NCI-H2107 treated with DMSO at 0.1 percent for 48 hours (cell line): Measurements from ENCODE around the gene FLRT2.

Source experiments
- DNase-seq: peaks from one replicate; lab custom pipeline; 2025; ENCODE audit not compliant: unreplicated experiment; lab: John Stamatoyannopoulos, UW

Gene FLRT2

DNA sequence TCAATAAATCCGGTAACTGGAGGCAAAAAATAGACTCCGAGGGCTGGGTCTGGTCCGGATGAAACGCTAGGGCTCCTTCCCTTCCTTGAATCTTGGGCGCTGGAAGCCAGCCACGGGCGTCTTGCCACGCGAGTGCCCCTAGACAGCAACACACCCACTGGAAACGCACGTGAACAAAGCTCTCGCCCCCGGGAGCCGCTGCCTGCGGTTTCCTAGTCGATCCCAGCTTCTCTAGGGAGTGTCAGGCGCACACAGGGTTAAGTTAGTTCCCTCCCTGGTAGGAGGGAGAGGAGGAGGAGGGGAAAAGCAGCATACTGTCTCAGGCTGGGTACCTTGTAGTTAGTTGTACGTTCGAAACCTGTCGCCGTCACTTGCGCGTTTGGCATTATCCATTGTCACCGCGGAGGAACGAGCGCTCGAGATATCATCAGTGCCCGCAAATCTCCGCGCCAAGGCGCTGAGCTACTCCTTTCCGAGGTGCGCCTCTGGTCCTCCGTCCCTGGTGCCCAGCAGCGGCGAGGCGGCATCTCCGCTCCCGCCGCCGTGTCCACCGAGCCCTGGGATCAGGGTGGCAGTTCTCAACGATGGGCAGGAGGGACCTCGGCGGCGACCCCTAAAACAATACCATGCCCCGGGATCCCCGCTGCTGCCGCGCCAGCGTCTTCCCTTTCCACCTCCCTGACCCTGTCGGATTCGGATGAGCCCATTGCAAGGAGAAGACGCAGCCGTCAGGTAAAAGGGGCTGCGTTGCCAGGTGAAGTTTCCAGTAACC is at the start of gene FLRT2:
Gene FLRT2, plus strand, starts transcription at position 342 of the 772 bp plus-strand sequence. CDS start 91,371 bp downstream, outside the sequence.
- peak; percentile 10 for DNase-seq

DNA sequence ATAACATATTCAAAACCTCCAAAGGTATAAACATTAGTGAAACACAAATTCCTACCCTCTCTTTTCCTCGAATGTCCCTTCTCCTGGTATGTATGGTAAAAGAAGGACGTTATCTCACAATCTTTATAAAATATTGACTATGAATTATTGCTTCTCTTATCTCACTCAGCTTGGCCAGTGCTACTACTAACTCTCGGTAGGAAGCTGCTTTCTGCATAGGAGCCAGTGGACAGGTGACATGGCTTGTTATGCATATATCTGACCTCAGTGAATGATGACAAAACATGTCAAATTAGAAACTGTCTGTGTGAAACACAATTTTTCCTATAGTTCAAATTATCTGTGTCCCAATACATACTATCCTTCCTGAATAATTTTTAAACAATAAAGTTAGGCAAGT is 48.5 kb upstream of the FLRT2 start:
- DNase-seq: no peak

DNA sequence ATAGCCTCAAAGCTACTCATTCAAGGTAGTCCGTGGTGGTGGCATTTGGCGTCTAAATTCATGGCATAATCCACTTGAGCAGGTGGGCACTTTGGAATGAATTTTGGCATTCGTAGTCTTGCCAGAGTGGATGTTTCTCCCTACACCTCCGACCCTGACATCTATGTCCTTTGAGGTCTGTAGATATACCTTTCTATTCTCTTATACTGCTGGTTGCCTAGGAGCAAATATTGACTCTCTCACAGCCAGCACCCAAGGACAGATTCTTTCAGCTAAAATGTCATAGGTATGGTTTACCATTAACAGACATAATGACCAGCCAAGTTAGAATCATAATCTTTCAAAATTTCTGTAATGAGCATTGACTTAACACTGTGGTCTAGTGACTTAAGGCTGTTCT is 47.4 kb upstream of the FLRT2 start:
- DNase-seq: no peak

GRCh38 chr14:85483037-85483436 is 46.9 kb upstream of the FLRT2 start:
- DNase-seq: no peak

DNA sequence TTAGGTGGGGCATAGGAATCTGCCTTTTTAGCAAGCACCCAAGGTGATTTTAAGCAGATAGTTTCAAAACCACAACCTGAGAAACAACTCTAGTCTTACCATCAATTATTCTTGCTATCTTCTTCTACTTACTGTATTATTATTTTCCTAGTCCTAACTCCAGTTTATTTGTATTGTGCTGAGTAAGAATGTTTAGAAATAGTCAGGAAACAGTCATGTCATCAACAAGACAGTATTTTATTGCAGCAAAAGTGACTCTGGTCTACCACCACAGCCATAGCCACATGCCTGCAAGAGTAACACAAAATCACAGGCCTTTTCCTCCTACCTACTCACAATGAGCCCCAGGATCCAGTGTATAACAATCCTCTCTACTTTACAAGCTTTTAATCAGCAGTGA is 46.3 kb upstream of the FLRT2 start:
- no peak for DNase-seq

DNA sequence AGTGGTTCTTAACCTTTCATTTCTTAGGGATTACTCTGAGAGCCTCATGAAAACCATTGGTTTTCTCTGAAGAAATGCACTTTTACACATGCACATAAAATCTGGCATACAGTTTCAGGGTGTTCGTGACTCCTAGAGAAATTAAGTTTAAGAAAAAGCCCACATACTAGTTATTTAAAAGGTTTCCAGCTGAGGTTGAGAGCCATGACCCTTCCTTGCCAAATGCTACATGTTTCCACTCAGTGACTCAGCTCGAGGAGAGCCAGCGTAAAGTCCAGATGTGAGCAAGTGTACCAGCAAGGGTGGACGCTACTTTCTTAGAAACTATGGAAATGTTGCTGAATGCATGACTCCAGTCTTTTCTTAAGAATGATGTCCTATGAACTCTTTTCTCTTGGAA is 42.7 kb upstream of the FLRT2 start:
- DNase-seq: no peak

- no peak for DNase-seq
These were observed 28.2 kb upstream of the FLRT2 start for GRCh38 chr14:85501751-85502150.

- DNase-seq: no peak
These were observed 21.1 kb upstream of the FLRT2 start for GRCh38 chr14:85508863-85509262.

- no peak for DNase-seq
These were observed 17.5 kb upstream of the FLRT2 start for GRCh38 chr14:85512451-85512850.

DNA sequence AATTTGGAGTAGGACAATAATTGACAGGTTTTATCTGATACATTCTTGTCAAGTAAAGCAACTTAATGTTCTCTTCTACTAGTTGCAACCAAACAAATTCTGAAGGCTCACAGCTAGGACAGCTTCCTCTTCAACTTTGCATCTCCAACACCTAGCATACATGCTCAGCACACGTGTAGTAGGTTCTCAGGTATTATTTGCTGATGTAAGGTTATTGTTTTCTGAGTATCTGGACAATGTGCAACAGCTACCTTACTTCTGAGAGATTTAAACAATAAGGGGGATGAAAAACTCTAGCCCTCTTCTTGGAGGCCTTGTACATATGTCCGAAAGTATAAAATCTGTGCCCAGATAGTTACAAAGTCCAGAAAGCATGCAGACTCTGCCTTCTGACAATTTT is 15.5 kb upstream of the FLRT2 start:
- DNase-seq: no peak

- no peak for DNase-seq
These were observed 13.5 kb upstream of the FLRT2 start for GRCh38 chr14:85516239-85517113.

DNA sequence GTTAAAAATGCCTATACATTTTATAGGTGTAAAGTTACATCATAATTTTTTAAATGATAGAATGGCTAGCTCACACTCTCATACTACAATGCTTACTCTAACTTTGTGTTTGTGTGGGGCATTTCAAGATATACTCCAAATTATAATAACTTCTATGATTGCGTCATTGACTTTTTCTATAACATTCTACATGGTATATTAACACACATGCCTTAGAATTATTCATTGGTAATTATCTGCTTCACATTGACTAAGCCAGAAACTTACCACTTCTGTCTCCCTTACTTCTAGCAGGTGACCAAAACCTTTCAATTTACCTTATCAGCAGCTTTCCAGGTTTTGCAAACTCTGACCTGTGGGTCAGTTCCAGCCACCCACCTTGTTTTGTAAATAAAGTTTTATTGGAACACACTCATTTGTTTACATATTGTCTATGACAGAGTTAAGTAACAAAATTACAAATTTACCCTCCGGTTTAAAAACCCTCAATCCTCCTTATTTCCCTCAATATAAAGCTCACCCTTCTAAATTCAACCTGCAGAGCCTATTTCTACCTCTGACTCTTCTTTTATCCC is 12.7 kb upstream of the FLRT2 start:
- DNase-seq: no peak

DNA sequence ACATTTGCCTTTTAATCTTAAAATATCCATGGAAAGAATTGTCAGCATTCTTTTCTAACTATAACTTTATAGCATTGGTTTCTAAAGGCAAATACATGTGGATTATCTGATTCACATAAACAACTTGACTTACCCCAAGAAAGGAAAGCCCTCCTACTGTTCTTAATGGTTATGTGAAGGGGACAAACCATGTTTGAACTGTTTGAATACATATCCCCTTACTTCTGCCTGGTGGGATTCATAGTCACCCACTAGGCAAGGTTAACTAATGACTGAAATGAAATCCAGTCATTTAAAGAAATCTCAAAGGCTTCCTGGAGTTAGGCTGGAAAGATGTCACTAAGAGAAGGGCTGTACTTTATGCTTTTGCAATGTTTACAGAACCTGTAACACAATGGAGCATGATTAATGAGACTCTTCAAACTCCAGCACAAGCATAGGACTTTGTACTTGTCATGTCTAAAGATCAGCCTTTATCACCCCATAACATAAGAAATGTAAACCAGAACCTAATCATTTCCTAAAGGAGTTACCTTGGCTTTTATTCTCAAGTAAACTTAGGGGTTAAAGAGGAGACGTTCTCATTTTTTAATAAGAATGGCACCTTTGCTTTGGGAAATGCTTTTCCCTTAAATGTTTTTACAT is 10.2 kb upstream of the FLRT2 start:
- peak; percentile 10 for DNase-seq

GRCh38 chr14:85520581-85520980 is 9.4 kb upstream of the FLRT2 start:
- no peak for DNase-seq

GRCh38 chr14:85523624-85524023 is 6.3 kb upstream of the FLRT2 start:
- DNase-seq: no peak

GRCh38 chr14:85527006-85527405 is 2.9 kb upstream of the FLRT2 start:
- DNase-seq: no peak

DNA sequence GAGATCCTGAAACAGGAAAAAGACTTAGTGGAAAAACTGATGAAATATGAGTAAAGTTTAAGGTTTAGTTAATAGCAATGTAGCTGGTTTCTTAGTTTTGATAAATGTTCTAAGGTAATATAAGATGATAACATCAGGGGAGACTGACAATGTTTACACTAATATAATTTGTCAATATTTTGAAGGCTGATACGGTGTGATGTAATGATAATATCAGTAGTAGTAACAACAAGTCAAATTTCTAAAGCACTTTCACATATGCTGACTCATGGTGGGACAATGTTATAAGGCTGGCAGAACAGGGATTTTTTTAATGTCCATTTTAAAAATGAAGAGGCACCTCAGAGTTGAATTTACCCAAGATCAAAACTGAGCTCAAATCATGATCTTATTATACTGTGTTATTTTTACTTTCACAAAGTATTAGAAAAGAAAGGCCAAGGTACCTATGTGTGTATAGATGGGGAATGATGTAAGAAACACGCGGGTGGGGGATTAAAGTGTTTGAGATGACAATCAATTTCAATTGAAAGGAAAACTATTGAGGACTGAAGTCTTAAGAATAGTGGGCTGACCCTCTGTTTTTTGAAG is 2.4 kb upstream of the FLRT2 start:
- DNase-seq: no peak

GRCh38 chr14:85528080-85528896 is 1.7 kb upstream of the FLRT2 start:
- peak; percentile 62 for DNase-seq

- DNase-seq: no peak
These were observed 880 bp upstream of the FLRT2 start for GRCh38 chr14:85528897-85529631.
